Tibial nerve (tissue), 3 donors: ENCODE data around the gene PLXNB2.

Experiments used
- CTCF ChIP-seq, 5 experiments: fragments of 200-600 bp in 3 of 5; fragments of 450-650 bp in 2 of 5; sonication (generic) in 3 of 5; IDR thresholded peaks; one replicate each; pipeline ENCODE4 v1.5.1; 2016 to 2019; ENCODE audit warnings: antibody characterized with exemption in 5 of 5, mild to moderate bottlenecking in 3 of 5, moderate library complexity in 2 of 5
- POLR2A ChIP-seq, 2 donors: fragments of 450-650 bp; IDR thresholded peaks; one replicate each; pipeline ENCODE4 v1.6.1; 2017; ENCODE audit warnings: antibody characterized with exemption in 2 of 2, mild to moderate bottlenecking in 2 of 2, moderate library complexity in 2 of 2

GRCh38 chr22:50305923-50306566 lies 1.4 kb downstream of the PLXNB2 start:
- TF ChIP-seq CTCF (IDR thresholded peaks at IDR 0.05): no peak
- TF ChIP-seq POLR2A (IDR thresholded peaks at IDR 0.05): peak in 1 of 2 donors; percentile 21
